Astrocyte (in vitro differentiated cells and primary cell): ENCODE results near the gene GHRHR. TPM values are rescaled to one million over a fixed set of nuclear protein-coding genes. Genes with fewer than 3 reads are reported as not detected.

Experiments
- DNase-seq: peaks from one replicate; pipeline ENCODE4 v3.0.0-alpha.2; 2010; ENCODE audit warnings: low read depth
- FAIRE-seq: peaks from 2 replicates; lab custom pipeline; 2011; peaks lifted over from hg19 to GRCh38; lab: Jason Lieb, UNC
- H2AFZ ChIP-seq: 2 replicates; pipeline ENCODE4 v1.6.0; 2012; ENCODE audit warnings: low read depth, low read length, inconsistent platforms
- H3K27ac ChIP-seq: 2 replicates; pipeline ENCODE4 v1.5.1; 2011; ENCODE audit warnings: low read depth, low read length, inconsistent platforms
- H3K27me3 ChIP-seq: 2 replicates; pipeline ENCODE4 v1.6.0; 2011; ENCODE audit warnings: low read length, inconsistent platforms; ENCODE audit not compliant: insufficient read depth
- H3K36me3 ChIP-seq: 2 replicates; pipeline ENCODE4 v1.5.1; 2011; ENCODE audit warnings: low read length, inconsistent platforms; ENCODE audit not compliant: insufficient read depth
- H3K4me1 ChIP-seq: 2 replicates; pipeline ENCODE4 v1.5.1; 2011; ENCODE audit warnings: low read length, inconsistent platforms; ENCODE audit not compliant: insufficient read depth
- H3K4me2 ChIP-seq: 2 replicates; pipeline ENCODE4 v1.6.0; 2012; ENCODE audit warnings: low read length, inconsistent platforms
- H3K4me3 ChIP-seq: 2 replicates; pipeline ENCODE4 v1.5.1; 2011; ENCODE audit warnings: low read depth, mild to moderate bottlenecking, low read length, inconsistent platforms; ENCODE audit not compliant: insufficient read depth
- H3K79me2 ChIP-seq: 2 replicates; pipeline ENCODE4 v1.6.0; 2012; ENCODE audit warnings: mild to moderate bottlenecking, low read length, inconsistent platforms; ENCODE audit not compliant: insufficient read depth
- H3K9ac ChIP-seq: 2 replicates; pipeline ENCODE4 v1.6.0; 2012; ENCODE audit warnings: mild to moderate bottlenecking, low read length, inconsistent platforms
- H3K9me3 ChIP-seq: 2 replicates; pipeline ENCODE4 v1.5.1; 2012; ENCODE audit warnings: low read depth, mild to moderate bottlenecking, low read length, inconsistent platforms; ENCODE audit not compliant: insufficient read depth
- H4K20me1 ChIP-seq: 2 replicates; pipeline ENCODE4 v1.6.0; 2012; ENCODE audit warnings: low read length, inconsistent platforms; ENCODE audit not compliant: insufficient read depth
- H3K27ac Mint-ChIP-seq: one replicate; pipeline ENCODE4 v1.8.0; 2021; ENCODE audit warnings: mild to moderate bottlenecking, mixed read lengths; ENCODE audit not compliant: unreplicated experiment
- H3K27me3 Mint-ChIP-seq: one replicate; pipeline ENCODE4 v1.8.0; 2021; ENCODE audit warnings: low read depth, mixed read lengths; ENCODE audit not compliant: unreplicated experiment
- H3K36me3 Mint-ChIP-seq: one replicate; pipeline ENCODE4 v1.8.0; 2021; ENCODE audit warnings: low read depth, mixed read lengths; ENCODE audit not compliant: unreplicated experiment
- H3K4me1 Mint-ChIP-seq: one replicate; pipeline ENCODE4 v1.8.0; 2021; ENCODE audit warnings: low read depth, mixed read lengths; ENCODE audit not compliant: unreplicated experiment
- H3K4me3 Mint-ChIP-seq: one replicate; pipeline ENCODE4 v1.8.0; 2021; ENCODE audit warnings: mild to moderate bottlenecking, moderate library complexity, mixed read lengths; ENCODE audit not compliant: unreplicated experiment
- H3K9me3 Mint-ChIP-seq: one replicate; pipeline ENCODE4 v1.8.0; 2021; ENCODE audit warnings: mild to moderate bottlenecking, mixed read lengths; ENCODE audit not compliant: unreplicated experiment
- CTCF ChIP-seq: IDR thresholded peaks from 2 replicates; pipeline ENCODE4 v1.5.1; 2011; ENCODE audit warnings: low read depth, mild to moderate bottlenecking, inconsistent platforms, low read length, moderate library complexity; ENCODE audit not compliant: insufficient read depth
- EZH2 ChIP-seq: IDR thresholded peaks from 2 replicates; pipeline ENCODE4 v1.6.1; 2012; ENCODE audit warnings: mild to moderate bottlenecking, low read length, inconsistent platforms; ENCODE audit not compliant: insufficient read depth
- total RNA-seq: library from RNA; stranded (reverse); gene quantifications from 2 replicates; pipeline ENCODE4 v1.2.1, GENCODE V29; 2021

The GHRHR gene
- total RNA-seq, 1 donor from 2014 or later, result not detected

- no peaks in the 10 kb centered on the region for H4K20me1 ChIP-seq
- no peaks in the 10 kb centered on the region for H3K36me3 ChIP-seq
- no peak for DNase-seq
- Mint-ChIP-seq H3K27ac (no peak overlapping the region), H3K4me3 (no peak overlapping the region), H3K4me1 (peaks cover 8% of the 10 kb centered on the region), H3K27me3 (peaks cover 12% of the 10 kb centered on the region), H3K36me3 (peaks cover 11% of the 10 kb centered on the region), H3K9me3 (peaks cover 2% of the 10 kb centered on the region)
- H3K4me2 ChIP-seq, result no peak overlapping the region
- H3K27ac ChIP-seq, result no peak overlapping the region
- no peak overlapping the region for H3K4me3 ChIP-seq
- peaks cover 6% of the 10 kb centered on the region for H3K4me1 ChIP-seq
- peaks cover 8% of the 10 kb centered on the region for H3K9me3 ChIP-seq
- no peak for FAIRE-seq
- no peaks in the 10 kb centered on the region for H3K79me2 ChIP-seq
- no peak for TF ChIP-seq EZH2
- no peak for TF ChIP-seq CTCF
- no peak overlapping the region for H2AFZ ChIP-seq
- H3K9ac ChIP-seq, result no peak overlapping the region
- H3K27me3 ChIP-seq, result peaks cover 3% of the 10 kb centered on the region
Measured at GRCh38 chr7:30926313-30926712, 37.4 kb upstream of the GHRHR start.

- FAIRE-seq (no peak), DNase-seq (no peak)
- H3K9me3 ChIP-seq, result peaks cover 8% of the 10 kb centered on the region
- H3K27ac ChIP-seq, result no peak overlapping the region
- H2AFZ ChIP-seq, result no peak overlapping the region
- H3K27me3 ChIP-seq, result peaks cover 3% of the 10 kb centered on the region
- Mint-ChIP-seq H3K9me3 (peaks cover 2% of the 10 kb centered on the region), H3K27me3 (peaks cover 12% of the 10 kb centered on the region), H3K36me3 (peaks cover 11% of the 10 kb centered on the region), H3K4me3 (no peak overlapping the region), H3K27ac (no peak overlapping the region), H3K4me1 (peaks cover 8% of the 10 kb centered on the region)
- no peak for TF ChIP-seq CTCF
- TF ChIP-seq EZH2, result no peak
- no peaks in the 10 kb centered on the region for H3K36me3 ChIP-seq
- H3K4me2 ChIP-seq, result no peak overlapping the region
- H3K79me2 ChIP-seq, result no peaks in the 10 kb centered on the region
- no peaks in the 10 kb centered on the region for H4K20me1 ChIP-seq
- no peak overlapping the region for H3K9ac ChIP-seq
- H3K4me1 ChIP-seq, result no peaks in the 10 kb centered on the region
- no peak overlapping the region for H3K4me3 ChIP-seq
Measured at GRCh38 chr7:30927040-30927439, 36.7 kb upstream of the GHRHR start.

GRCh38 chr7:30927559-30927958 is 36.2 kb upstream of the GHRHR start:
- no peak overlapping the region for H3K27ac ChIP-seq
- H3K9ac ChIP-seq, result no peak overlapping the region
- H3K27me3 ChIP-seq, result peaks cover 3% of the 10 kb centered on the region
- Mint-ChIP-seq H3K27me3 (peaks cover 16% of the 10 kb centered on the region), H3K36me3 (peaks cover 11% of the 10 kb centered on the region), H3K4me1 (peaks cover 9% of the 10 kb centered on the region), H3K9me3 (peaks cover 2% of the 10 kb centered on the region), H3K4me3 (no peak overlapping the region), H3K27ac (no peak overlapping the region)
- peaks cover 8% of the 10 kb centered on the region for H3K9me3 ChIP-seq
- no peak overlapping the region for H3K4me2 ChIP-seq
- no peaks in the 10 kb centered on the region for H3K4me1 ChIP-seq
- no peak overlapping the region for H3K4me3 ChIP-seq
- FAIRE-seq (no peak), DNase-seq (no peak)
- H3K79me2 ChIP-seq, result no peaks in the 10 kb centered on the region
- no peaks in the 10 kb centered on the region for H4K20me1 ChIP-seq
- H2AFZ ChIP-seq, result no peak overlapping the region
- H3K36me3 ChIP-seq, result no peaks in the 10 kb centered on the region
- TF ChIP-seq CTCF (no peak), EZH2 (no peak)
